H9 (cell line): ENCODE results near the gene PPM1H. TPM values are rescaled to one million over a fixed set of nuclear protein-coding genes. Genes with fewer than 3 reads are reported as not detected.

Experiments
- DNase-seq: peaks from one replicate; pipeline ENCODE4 v3.0.0-alpha.2; 2017
- H2AFZ ChIP-seq: one replicate; pipeline ENCODE4 v1.6.1; 2013; ENCODE audit warnings: mild to moderate bottlenecking, low read length, control low read depth, moderate library complexity
- H2AK5ac ChIP-seq: 2 replicates; pipeline ENCODE4 v1.6.1; 2013; ENCODE audit warnings: low read length, control low read depth, mixed read lengths; ENCODE audit not compliant: insufficient read length
- H2BK120ac ChIP-seq: one replicate; pipeline ENCODE4 v1.6.1; 2013; ENCODE audit warnings: low read depth, mild to moderate bottlenecking, low read length, control low read depth, inconsistent platforms; ENCODE audit not compliant: poor library complexity, severe bottlenecking
- H2BK12ac ChIP-seq: 2 replicates; pipeline ENCODE4 v1.6.1; 2013; ENCODE audit warnings: low read length, control low read depth, mixed read lengths, low read depth; ENCODE audit not compliant: insufficient read length
- H2BK15ac ChIP-seq: 2 replicates; pipeline ENCODE4 v1.6.1; 2013; ENCODE audit warnings: low read depth, low read length, control low read depth
- H2BK20ac ChIP-seq: one replicate; pipeline ENCODE4 v1.6.1; 2013; ENCODE audit warnings: low read depth, mild to moderate bottlenecking, low read length, control low read depth, inconsistent platforms; ENCODE audit not compliant: poor library complexity, severe bottlenecking
- H2BK5ac ChIP-seq: 2 replicates; pipeline ENCODE4 v1.6.1; 2013; ENCODE audit warnings: low read length, control low read depth, mixed read lengths; ENCODE audit not compliant: insufficient read length
- H3K14ac ChIP-seq: 2 replicates; pipeline ENCODE4 v1.6.1; 2013; ENCODE audit warnings: low read length, control low read depth; ENCODE audit not compliant: insufficient read depth
- H3K18ac ChIP-seq: 2 replicates; pipeline ENCODE4 v1.6.1; 2013; ENCODE audit warnings: low read depth, mild to moderate bottlenecking, mixed read lengths, low read length, control low read depth; ENCODE audit not compliant: insufficient read length
- H3K23ac ChIP-seq: 2 replicates; pipeline ENCODE4 v1.6.1; 2013; ENCODE audit warnings: low read length, control low read depth, mixed read lengths, low read depth; ENCODE audit not compliant: insufficient read length
- H3K23me2 ChIP-seq: 2 replicates; pipeline ENCODE4 v1.6.1; 2013; ENCODE audit warnings: low read depth, mild to moderate bottlenecking, mixed read lengths, low read length, control low read depth; ENCODE audit not compliant: insufficient read length, poor library complexity, severe bottlenecking
- H3K27ac ChIP-seq: 2 replicates; pipeline ENCODE4 v1.5.1; 2013; ENCODE audit warnings: low read length, control low read depth, mixed read lengths, low read depth; ENCODE audit not compliant: insufficient read length
- H3K27me3 ChIP-seq: 2 replicates; pipeline ENCODE4 v1.6.1; 2013; ENCODE audit warnings: low read length, control low read depth, inconsistent platforms; ENCODE audit not compliant: insufficient read depth
- H3K4ac ChIP-seq: 2 replicates; pipeline ENCODE4 v1.6.1; 2013; ENCODE audit warnings: low read depth, mild to moderate bottlenecking, control low read depth, inconsistent platforms, low read length, moderate library complexity
- H3K4me1 ChIP-seq: 2 replicates; pipeline ENCODE4 v1.6.1; 2013; ENCODE audit warnings: low read length, control low read depth, inconsistent platforms; ENCODE audit not compliant: insufficient read depth
- H3K4me2 ChIP-seq: 2 replicates; pipeline ENCODE4 v1.6.1; 2013; ENCODE audit warnings: low read length, control low read depth, mixed read lengths; ENCODE audit not compliant: insufficient read length, insufficient read depth
- H3K56ac ChIP-seq: 2 replicates; pipeline ENCODE4 v1.6.1; 2013; ENCODE audit warnings: low read depth, mild to moderate bottlenecking, mixed read lengths, low read length, control low read depth; ENCODE audit not compliant: insufficient read length
- H3K79me1 ChIP-seq: 2 replicates; pipeline ENCODE4 v1.6.1; 2013; ENCODE audit warnings: low read depth, mild to moderate bottlenecking, moderate library complexity, low read length, control low read depth, inconsistent platforms; ENCODE audit not compliant: insufficient read depth, poor library complexity, severe bottlenecking
- H3K79me2 ChIP-seq: 2 replicates; pipeline ENCODE4 v1.6.1; 2013; ENCODE audit warnings: low read length, control low read depth, inconsistent platforms; ENCODE audit not compliant: insufficient read depth
- H3K9ac ChIP-seq: 2 replicates; pipeline ENCODE4 v1.6.1; 2013; ENCODE audit warnings: low read length, control low read depth, mixed read lengths; ENCODE audit not compliant: insufficient read length; ENCODE audit errors: extremely low read depth
- H3K9me3 ChIP-seq: one replicate; pipeline ENCODE4 v1.6.1; 2013; ENCODE audit warnings: low read depth, low read length, inconsistent platforms; ENCODE audit not compliant: control insufficient read depth
- H3T11ph ChIP-seq: one replicate; pipeline ENCODE4 v1.6.1; 2013; ENCODE audit warnings: mild to moderate bottlenecking, low read length, control low read depth, inconsistent platforms
- H4K20me1 ChIP-seq: one replicate; pipeline ENCODE4 v1.6.1; 2013; ENCODE audit not compliant: control insufficient read depth, insufficient read length, insufficient read depth
- H4K5ac ChIP-seq: 2 replicates; pipeline ENCODE4 v1.6.1; 2013; ENCODE audit warnings: low read depth, mild to moderate bottlenecking, mixed read lengths, low read length, control low read depth; ENCODE audit not compliant: insufficient read length
- H4K8ac ChIP-seq: replicated peaks from 2 replicates; pipeline ENCODE4 v1.6.1; 2013; ENCODE audit warnings: low read length, control low read depth, mixed read lengths, low read depth; ENCODE audit not compliant: insufficient read length
- H4K91ac ChIP-seq: 2 replicates; pipeline ENCODE4 v1.6.1; 2013; ENCODE audit warnings: low read depth, mild to moderate bottlenecking, moderate library complexity, mixed read lengths, low read length, control low read depth; ENCODE audit not compliant: insufficient read length
- H3K27ac Mint-ChIP-seq, 3 experiments: 2 replicates in 2 of 3; 3 replicates in 1 of 3; pipeline ENCODE4 v1.8.0; 2020 to 2021; ENCODE audit warnings: mixed read lengths in 3 of 3, mild to moderate bottlenecking in 1 of 3, moderate library complexity in 1 of 3
- H3K27me3 Mint-ChIP-seq: 2 replicates; pipeline ENCODE4 v1.8.0; 2021; ENCODE audit warnings: low read depth, mild to moderate bottlenecking, moderate library complexity, mixed read lengths
- H3K36me3 Mint-ChIP-seq, 3 experiments: 2 replicates in 2 of 3; 3 replicates in 1 of 3; pipeline ENCODE4 v1.8.0; 2020 to 2021; ENCODE audit warnings: low read depth in 3 of 3, mixed read lengths in 3 of 3; ENCODE audit not compliant: insufficient read depth in 1 of 3
- H3K4me1 Mint-ChIP-seq, 2 experiments: 2 replicates each; pipeline ENCODE4 v1.8.0; 2020; ENCODE audit warnings: mixed read lengths in 2 of 2
- H3K4me3 Mint-ChIP-seq, 2 experiments: 2 replicates in 1 of 2; 3 replicates in 1 of 2; pipeline ENCODE4 v1.8.0; 2020 to 2021; ENCODE audit warnings: mild to moderate bottlenecking in 2 of 2, mixed read lengths in 2 of 2, moderate library complexity in 1 of 2
- H3K9me3 Mint-ChIP-seq, 2 experiments: 2 replicates in 1 of 2; 3 replicates in 1 of 2; pipeline ENCODE4 v1.8.0; 2020; ENCODE audit warnings: mild to moderate bottlenecking in 2 of 2, mixed read lengths in 2 of 2, moderate library complexity in 1 of 2
- WGBS: extraction: QIAGEN DNeasy Blood & Tissue Kit; methylation state at CpG from one replicate; pipeline ENCODE4 v1.1.7; 2013; ENCODE audit warnings: missing lambda C conversion rate, low lambda C conversion rate, mixed read lengths; ENCODE audit not compliant: insufficient read length; ENCODE audit errors: extremely low coverage; 5-methylcytosine and 5-hydroxymethylcytosine counted together
- total RNA-seq: library from RNA; stranded (reverse); gene quantifications from 2 replicates; pipeline ENCODE4 v1.2.1, GENCODE V29; 2021
- TF ChIP-seq, protein P1 (sequence below): fragments of 200-600 bp; sonication (generic); conservative IDR thresholded peaks from 3 replicates; pipeline ENCODE4 v1.8.0; 2021; ENCODE audit warnings: antibody characterized with exemption, mild to moderate bottlenecking

The PPM1H gene
- total RNA-seq, 1 experiment from 2014 or later: 22.1 TPM

DNA sequence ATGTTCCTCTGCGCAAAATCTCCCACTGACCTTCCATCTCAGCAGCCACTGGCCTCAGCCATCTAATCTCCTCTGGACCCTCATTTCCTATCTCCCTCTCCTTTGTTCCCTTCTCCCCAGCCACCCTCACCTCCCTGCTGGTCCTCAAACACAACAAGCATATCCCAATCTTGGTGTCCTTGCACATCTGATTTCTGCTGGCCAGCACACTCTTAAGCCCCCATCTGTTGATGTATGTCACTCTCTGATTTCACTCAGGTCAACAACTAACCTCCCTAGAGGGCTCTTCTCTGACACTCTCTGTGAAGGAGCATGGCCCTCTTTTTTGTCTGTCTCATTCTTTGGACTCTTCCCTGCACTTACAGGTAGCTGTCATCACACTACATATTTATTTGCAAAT lies 25.6 kb downstream of the PPM1H start:
- H3K79me2 ChIP-seq: peaks cover 2% of the 10 kb centered on the region; the same call in 1 of the 2 replicates
- no peaks in the 10 kb centered on the region for H3K9me3 ChIP-seq
- no peak overlapping the region for H3K27ac ChIP-seq
- H3K4me1 Mint-ChIP-seq: peaks cover 27 to 28% of the 10 kb centered on the region in 2 experiments
- no peak overlapping the region for H2BK5ac ChIP-seq
- no peak overlapping the region for H3K56ac ChIP-seq
- H4K91ac ChIP-seq: no peak overlapping the region
- no peak overlapping the region for H4K5ac ChIP-seq
- DNase-seq: no peak
- H2BK12ac ChIP-seq: no peak overlapping the region
- H3K23ac ChIP-seq: no peak overlapping the region
- no peak overlapping the region for H3K4ac ChIP-seq
- H3K27me3 Mint-ChIP-seq: no peaks in the 10 kb centered on the region
- H2BK20ac ChIP-seq: no peak overlapping the region
- H3K18ac ChIP-seq: no peak overlapping the region
- H3K27ac Mint-ChIP-seq: peak overlapping the region in 1 of 3 experiments; percentile 2; a peak in 1 of 7 replicates
- no peak overlapping the region for H2BK15ac ChIP-seq
- H3K4me3 Mint-ChIP-seq: no peak overlapping the region
- no peak overlapping the region for H3K4me2 ChIP-seq
- H3K14ac ChIP-seq: no peak overlapping the region
- H3K36me3 Mint-ChIP-seq: peaks cover 0 to 7% (median 0%) of the 10 kb centered on the region in 3 experiments; a peak in 3 of 7 replicates
- H3K79me1 ChIP-seq: peaks cover 2% of the 10 kb centered on the region
- no peak overlapping the region for H2AK5ac ChIP-seq
- H3K9me3 Mint-ChIP-seq: no peaks in the 10 kb centered on the region
- no CpG with 5 or more reads among the region's 1 CpG for WGBS
- no peak overlapping the region for H2AFZ ChIP-seq
- no peak overlapping the region for H2BK120ac ChIP-seq
- no peak overlapping the region for H3T11ph ChIP-seq
- peaks cover 15% of the 10 kb centered on the region; the same call in 1 of the 2 replicates for H3K4me1 ChIP-seq
- H4K20me1 ChIP-seq: no peaks in the 10 kb centered on the region
- no peak overlapping the region for H4K8ac ChIP-seq
- no peaks in the 10 kb centered on the region for H3K27me3 ChIP-seq
- no peak overlapping the region for H3K9ac ChIP-seq
- TF ChIP-seq, protein P1, sequence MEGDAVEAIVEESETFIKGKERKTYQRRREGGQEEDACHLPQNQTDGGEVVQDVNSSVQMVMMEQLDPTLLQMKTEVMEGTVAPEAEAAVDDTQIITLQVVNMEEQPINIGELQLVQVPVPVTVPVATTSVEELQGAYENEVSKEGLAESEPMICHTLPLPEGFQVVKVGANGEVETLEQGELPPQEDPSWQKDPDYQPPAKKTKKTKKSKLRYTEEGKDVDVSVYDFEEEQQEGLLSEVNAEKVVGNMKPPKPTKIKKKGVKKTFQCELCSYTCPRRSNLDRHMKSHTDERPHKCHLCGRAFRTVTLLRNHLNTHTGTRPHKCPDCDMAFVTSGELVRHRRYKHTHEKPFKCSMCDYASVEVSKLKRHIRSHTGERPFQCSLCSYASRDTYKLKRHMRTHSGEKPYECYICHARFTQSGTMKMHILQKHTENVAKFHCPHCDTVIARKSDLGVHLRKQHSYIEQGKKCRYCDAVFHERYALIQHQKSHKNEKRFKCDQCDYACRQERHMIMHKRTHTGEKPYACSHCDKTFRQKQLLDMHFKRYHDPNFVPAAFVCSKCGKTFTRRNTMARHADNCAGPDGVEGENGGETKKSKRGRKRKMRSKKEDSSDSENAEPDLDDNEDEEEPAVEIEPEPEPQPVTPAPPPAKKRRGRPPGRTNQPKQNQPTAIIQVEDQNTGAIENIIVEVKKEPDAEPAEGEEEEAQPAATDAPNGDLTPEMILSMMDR: no peak
- no peaks in the 10 kb centered on the region for H3K23me2 ChIP-seq
